ENCODE results near the gene TNFSF13B.

GRCh38 chr13:108305655-108306054 is 36.1 kb downstream of the TNFSF13B start:
- TF ChIP-seq EZH2 (IDR thresholded peaks at IDR 0.05; ENCODE audit: borderline replicate concordance, low read depth, low read length, severe bottlenecking) (no peak), POLR2AphosphoS5 (IDR thresholded peaks at IDR 0.05; ENCODE audit: insufficient read depth, low read depth, low read length) (no peak)
- TF ChIP-seq, protein P1, sequence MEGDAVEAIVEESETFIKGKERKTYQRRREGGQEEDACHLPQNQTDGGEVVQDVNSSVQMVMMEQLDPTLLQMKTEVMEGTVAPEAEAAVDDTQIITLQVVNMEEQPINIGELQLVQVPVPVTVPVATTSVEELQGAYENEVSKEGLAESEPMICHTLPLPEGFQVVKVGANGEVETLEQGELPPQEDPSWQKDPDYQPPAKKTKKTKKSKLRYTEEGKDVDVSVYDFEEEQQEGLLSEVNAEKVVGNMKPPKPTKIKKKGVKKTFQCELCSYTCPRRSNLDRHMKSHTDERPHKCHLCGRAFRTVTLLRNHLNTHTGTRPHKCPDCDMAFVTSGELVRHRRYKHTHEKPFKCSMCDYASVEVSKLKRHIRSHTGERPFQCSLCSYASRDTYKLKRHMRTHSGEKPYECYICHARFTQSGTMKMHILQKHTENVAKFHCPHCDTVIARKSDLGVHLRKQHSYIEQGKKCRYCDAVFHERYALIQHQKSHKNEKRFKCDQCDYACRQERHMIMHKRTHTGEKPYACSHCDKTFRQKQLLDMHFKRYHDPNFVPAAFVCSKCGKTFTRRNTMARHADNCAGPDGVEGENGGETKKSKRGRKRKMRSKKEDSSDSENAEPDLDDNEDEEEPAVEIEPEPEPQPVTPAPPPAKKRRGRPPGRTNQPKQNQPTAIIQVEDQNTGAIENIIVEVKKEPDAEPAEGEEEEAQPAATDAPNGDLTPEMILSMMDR (IDR thresholded peaks at IDR 0.05; ENCODE audit: extremely low read depth in 1 of 2, insufficient read depth in 1 of 2, low read depth in 1 of 2, low read length in 2 of 2), result no peak
